ENCODE data around the gene TBCB. TPM values are rescaled to one million over a fixed set of nuclear protein-coding genes. Genes with fewer than 3 reads are reported as not detected.

The TBCB gene
- total RNA-seq, 2 donors from 2014 or later = 49.8 to 71.3 TPM

GRCh38 chr19:36112678-36113077, 2.6 kb upstream of the TBCB start:
- DNase-seq = no peak
- ATAC-seq = no peak
- intact Hi-C loops (cut with DNase I) = no loop called here

GRCh38 chr19:36113425-36113824, 1.8 kb upstream of the TBCB start:
- Histone ChIP-seq H3K4me1 (peaks cover 20% of the 10 kb centered on the region), H3K9me3 (no peaks in the 10 kb centered on the region), H3K27ac (no peak overlapping the region), H3K4me3 (no peak overlapping the region), H3K27me3 (no peaks in the 10 kb centered on the region), H3K36me3 (replicated peaks in 1 of 2; ENCODE audit: insufficient read depth in 1 of 2, low read depth in 2 of 2) (no peaks in the 10 kb centered on the region)
- no peak for DNase-seq
- no peak for ATAC-seq
- 81 to 83% methylated on average over 33 to 34 of the region's 34 CpGs for WGBS, 2 donors
- no peak for TF ChIP-seq POLR2A (IDR thresholded peaks at IDR 0.05)
- TF ChIP-seq CTCF (IDR thresholded peaks at IDR 0.05) = no peak
- intact Hi-C loops (cut with DNase I) = no loop called here

More at GRCh38 chr19:36112678-36113077, 2.6 kb upstream of the TBCB start:
- Histone ChIP-seq H3K9me3 (no peaks in the 10 kb centered on the region), H3K4me1 (peaks cover 20% of the 10 kb centered on the region), H3K27me3 (no peaks in the 10 kb centered on the region), H3K27ac (no peak overlapping the region), H3K4me3 (no peak overlapping the region), H3K36me3 (replicated peaks in 1 of 2; ENCODE audit: insufficient read depth in 1 of 2, low read depth in 2 of 2) (no peaks in the 10 kb centered on the region)
- no peak for TF ChIP-seq POLR2A (IDR thresholded peaks at IDR 0.05)
- TF ChIP-seq CTCF (IDR thresholded peaks at IDR 0.05) = no peak
- 93 to 96% methylated on average over 7 to 10 of the region's 10 CpGs for WGBS, 2 donors

DNA sequence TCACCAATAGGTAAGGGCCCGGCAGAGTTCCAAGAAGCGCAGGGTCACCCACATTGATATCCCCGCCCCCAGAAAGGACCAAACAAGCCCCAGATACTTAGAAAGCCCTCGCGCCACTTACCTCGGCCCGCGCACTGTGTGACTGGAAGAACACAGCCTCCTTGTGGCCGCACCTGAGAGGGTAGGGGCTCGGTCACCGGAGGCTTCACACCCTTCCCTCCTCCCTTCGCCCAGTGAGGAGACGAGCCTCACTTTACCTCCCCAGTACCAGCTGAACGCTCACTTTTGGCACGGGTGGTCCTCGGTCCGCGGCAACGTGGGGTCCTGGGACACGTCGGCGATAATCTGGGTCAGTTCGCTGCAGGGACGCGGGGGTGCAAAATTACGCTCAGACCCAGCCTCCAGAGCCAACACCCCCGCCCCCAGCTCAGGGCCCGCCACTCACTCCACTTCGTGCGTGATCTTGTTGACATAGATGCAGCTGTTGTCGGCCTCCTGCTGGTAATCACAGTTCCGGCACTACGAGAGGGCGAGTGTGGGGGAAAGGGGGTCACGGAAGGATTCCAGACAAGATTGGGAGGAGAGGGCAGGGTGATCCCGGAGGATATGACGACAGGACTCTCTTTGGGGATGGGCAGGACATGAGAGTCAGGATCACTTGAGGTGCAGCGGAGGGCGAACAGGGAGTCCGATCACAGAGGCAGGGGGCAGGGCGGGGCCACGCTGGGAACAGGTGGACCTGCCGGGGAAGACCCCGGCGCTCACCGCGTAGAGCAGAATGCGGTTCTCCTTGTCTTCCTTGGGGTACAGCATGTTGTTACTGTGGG, 1.2 kb upstream of the TBCB start:
- Histone ChIP-seq H3K4me1 (peaks cover 20% of the 10 kb centered on the region), H3K27ac (peak overlapping the region; percentile 76 to 92 (median 80)), H3K4me3 (peak overlapping the region; percentile 44 to 77), H3K36me3 (replicated peaks in 1 of 2; ENCODE audit: insufficient read depth in 1 of 2, low read depth in 2 of 2) (no peaks in the 10 kb centered on the region), H3K9me3 (no peaks in the 10 kb centered on the region), H3K27me3 (no peaks in the 10 kb centered on the region)
- 7% methylated on average over 17 to 48 of the region's 48 CpGs for WGBS, 2 donors
- intact Hi-C loops (cut with DNase I) = no loop called here
- peak; percentile 16 to 35 (median 26) for DNase-seq
- no peak for ATAC-seq
- TF ChIP-seq CTCF (IDR thresholded peaks at IDR 0.05) (peak in 2 of 7 experiments; percentile 12 to 16), POLR2A (IDR thresholded peaks at IDR 0.05) (no peak)

DNA sequence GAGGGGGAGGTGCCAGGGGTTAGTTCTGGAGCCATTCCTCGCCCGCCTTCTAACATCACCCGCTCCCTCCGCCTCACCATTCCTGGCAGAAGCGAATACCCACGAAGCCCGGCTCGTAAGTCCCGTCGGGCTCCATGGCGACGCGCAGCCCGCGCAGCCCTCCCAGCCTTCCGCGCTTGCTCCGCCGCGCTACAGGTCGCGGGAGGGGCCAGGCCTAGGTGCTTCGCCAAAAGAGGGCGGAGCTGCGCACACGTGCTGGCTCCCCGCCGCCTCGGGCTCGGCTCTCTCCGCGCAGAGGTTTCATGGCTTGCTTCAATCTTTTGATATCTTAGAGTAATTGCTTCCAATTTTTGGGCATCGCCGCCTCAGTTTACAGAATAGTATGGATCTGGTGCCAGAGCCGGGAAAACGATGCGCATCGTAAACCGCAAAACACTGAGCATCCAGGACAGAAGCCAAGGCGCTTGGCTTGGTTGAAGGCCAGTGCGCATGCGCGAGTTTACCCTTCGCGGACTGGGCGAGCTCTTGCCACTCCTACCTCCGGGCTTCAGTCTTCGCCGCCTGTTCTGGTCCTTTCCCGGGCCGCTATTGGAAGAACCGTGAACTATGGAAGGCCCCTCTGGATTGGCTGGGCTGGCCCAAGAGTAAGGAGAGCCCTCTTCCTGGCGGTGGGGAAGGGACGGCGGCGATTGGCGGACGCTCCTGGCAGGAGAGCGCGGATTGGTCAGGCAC, 381 bp upstream of the TBCB start, which contains the start of gene POLR2I:
POLR2I (minus strand) TSS at position 155 of the 732 bp plus-strand sequence; CDS start at position 136, 19 bp downstream.
- TF ChIP-seq CTCF (IDR thresholded peaks at IDR 0.05) (peak in 1 of 7 experiments; percentile 4), POLR2A (IDR thresholded peaks at IDR 0.05) (peak in 2 of 3 donors; percentile 74 to 77)
- Histone ChIP-seq H3K27ac (peak within 1 kb of the TSS; percentile 76 to 92 (median 80)), H3K27me3 (no peaks in the 10 kb centered on the region), H3K4me1 (peaks cover 20% of the 10 kb centered on the region), H3K4me3 (peak within 1 kb of the TSS; percentile 46 to 77), H3K9me3 (no peaks in the 10 kb centered on the region), H3K36me3 (replicated peaks in 1 of 2; ENCODE audit: insufficient read depth in 1 of 2, low read depth in 2 of 2) (no peaks in the 10 kb centered on the region)
- DNase-seq (peak; percentile 98 to 100 (median 99)), ATAC-seq (peak; percentile 93)
- intact Hi-C loops (cut with DNase I) = no loop called here
- WGBS, 2 donors = 0 to 1% methylated on average over 11 to 60 of the region's 60 CpGs

Measured in body of pancreas (tissue), 4 donors.